Activated naive CD8-positive, alpha-beta T cell treated with anti-CD3 and anti-CD28 coated beads, Interleukin-2, amount 50 U/mL, for 16 hours (primary cell): ENCODE measurements around the gene ADCY2.

Experiments used
- DNase-seq: peaks from one replicate; pipeline ENCODE4 v3.0.0-alpha.2; 2020; ENCODE audit warnings: low read depth, low spot score

The ADCY2 gene

DNA sequence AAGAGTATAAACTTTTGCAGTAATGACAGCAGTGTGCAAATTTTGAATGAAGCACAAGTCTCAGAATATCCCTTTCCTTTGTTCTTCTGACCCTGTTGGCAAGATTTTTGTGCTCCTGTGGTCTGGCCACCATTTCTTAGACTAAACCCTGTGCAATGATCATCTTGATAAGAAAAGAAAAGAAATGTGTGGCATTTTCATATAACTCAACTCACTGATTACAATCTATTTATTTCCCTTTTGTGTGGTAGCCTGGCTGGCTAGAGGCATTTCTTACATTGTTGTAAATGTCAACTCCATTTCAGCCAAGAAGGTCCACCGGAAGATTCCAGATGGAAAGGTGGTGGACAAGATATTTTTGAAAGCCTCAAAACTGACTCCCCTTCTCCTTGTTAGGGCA is 41.9 kb downstream of the ADCY2 start:
- DNase-seq: no peak

DNA sequence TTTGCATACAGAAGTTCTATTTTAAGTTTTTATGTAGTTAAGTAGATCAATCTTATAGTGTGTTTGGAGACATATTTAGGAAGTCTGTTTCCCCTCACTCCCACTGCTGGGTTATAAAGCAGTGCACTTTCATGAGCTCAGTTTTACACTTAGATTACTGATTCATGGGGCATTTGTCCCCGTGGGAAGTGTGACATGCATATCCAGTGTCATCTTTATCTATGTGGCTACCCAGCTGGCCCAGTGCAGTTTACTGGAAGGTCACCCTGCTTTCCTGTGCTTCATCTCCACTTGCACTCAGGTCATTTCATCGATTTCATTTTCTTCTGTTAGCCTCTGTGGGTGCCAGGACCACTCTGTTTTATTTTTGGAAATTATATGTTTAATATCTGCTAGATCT is 49.1 kb downstream of the ADCY2 start:
- DNase-seq: no peak

DNA sequence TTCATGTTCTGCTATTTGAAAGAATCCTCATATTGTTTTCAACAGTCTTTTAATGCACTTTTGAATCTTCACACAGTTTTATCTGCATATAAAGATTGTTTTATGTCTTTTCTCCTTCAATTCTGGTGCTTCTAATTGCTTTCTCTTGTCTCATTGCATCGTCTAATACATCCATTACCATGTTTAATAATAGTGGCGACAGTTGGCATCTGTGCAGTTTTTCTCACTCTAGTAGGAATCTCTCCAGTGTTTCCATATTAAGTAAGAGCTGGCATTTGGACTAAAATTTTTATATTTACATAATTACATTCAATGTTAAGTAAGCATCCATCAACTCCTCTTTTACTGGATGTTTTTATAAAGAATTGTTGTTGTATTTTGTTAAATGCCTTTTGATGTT is 49.9 kb downstream of the ADCY2 start:
- no peak for DNase-seq

- no peak for DNase-seq
Measured at GRCh38 chr5:7446913-7447312, 51.0 kb downstream of the ADCY2 start.

DNA sequence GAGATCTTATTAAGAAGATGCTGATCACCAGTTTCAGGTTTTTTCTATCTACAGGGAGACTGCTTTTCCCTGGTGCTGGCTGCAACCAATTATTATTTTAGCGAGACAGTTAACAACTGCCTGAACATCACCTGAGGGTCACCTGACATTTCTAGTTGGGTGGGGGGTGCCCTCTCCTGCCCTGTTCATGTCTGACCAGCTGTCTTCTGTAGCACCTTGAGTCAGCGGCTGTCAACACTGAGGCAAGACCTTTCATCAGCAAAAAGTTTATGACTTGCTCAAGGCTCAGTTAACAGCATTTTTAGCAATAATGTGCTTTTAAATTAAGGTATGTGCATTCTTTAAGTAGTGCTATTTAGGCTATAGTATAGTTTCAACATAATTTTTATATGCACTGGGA is 58.0 kb downstream of the ADCY2 start:
- no peak for DNase-seq

DNA sequence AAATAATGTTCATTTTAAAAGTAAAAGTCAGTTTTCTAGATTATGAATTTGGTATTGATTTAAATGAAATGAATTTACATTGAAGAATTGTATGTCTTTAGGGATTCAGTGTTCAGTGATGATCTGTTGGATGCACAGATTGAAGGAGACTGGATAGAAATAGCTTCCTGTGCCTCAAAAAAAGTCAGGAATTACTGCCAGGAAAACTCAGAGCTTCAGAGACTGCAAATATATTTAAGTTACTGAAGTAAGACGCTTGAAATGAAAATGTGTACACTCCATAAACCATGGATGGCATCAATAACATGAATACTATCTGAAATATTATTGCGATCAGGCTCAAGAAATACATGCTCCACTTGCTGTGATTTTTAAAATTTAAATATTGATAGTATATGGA is 60.3 kb downstream of the ADCY2 start:
- no peak for DNase-seq

DNA sequence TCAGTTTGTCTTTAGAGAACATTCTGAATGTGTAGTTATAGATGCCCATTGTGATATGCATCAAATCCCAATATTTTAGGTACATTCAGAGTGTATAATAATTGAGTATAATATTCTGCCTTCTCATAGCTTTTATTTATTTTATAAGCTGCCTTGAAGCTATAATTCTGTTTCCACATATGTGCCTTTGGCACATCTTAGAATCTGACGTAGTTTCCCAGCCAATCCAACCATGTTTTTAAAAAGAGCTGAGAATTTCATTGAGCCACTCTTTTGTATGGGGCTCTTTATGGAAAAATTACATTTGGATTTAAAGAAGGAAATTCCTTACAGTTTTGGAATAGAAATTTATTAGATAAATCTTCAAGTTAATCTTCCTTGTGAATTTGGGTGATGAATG is 65.4 kb downstream of the ADCY2 start:
- no peak for DNase-seq

- no peak for DNase-seq
Measured at GRCh38 chr5:7462758-7463157, 66.8 kb downstream of the ADCY2 start.

GRCh38 chr5:7464182-7464581 is 68.2 kb downstream of the ADCY2 start:
- no peak for DNase-seq

- DNase-seq: no peak
Measured at GRCh38 chr5:7467179-7467578, 71.2 kb downstream of the ADCY2 start.

DNA sequence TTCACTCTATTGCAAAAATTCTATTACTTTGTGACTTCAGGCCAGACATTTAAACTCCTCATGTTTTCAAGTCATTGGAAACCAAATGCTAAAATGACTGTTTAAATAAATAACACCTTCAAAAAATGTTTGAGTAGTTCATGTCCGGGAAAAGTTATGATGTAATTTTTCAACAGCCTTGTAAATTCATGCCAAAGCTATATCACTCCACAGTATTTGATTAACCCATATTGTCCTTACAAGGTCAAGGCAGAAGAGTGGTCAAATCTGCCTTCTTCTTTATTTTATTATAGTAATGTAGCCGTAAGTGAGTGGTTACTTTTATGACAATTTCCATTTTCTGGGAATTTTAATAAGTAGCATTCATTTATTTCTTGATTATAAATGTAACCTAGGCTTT is 72.8 kb downstream of the ADCY2 start:
- DNase-seq: no peak

DNA sequence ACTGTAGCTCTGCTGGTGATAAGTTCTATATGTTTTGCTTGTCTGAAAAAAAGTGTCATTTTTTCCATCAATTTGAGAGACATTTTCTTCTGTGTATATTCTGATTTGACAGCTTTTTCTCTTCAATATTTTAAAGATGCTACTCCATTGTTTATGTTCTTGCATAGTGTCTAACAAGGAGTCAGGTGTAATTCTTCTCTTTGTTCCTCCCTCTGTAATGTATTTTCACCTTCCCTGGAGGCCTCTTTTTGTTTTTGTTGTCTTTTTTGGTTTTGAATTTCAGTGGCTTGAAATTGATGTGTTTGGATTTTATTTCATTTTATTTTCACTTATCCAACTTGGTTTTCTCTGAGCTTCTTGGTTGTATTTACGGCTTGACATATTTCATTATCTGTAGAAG is 75.8 kb downstream of the ADCY2 start:
- no peak for DNase-seq

- no peak for DNase-seq
Measured at GRCh38 chr5:7473115-7473514, 77.2 kb downstream of the ADCY2 start.

GRCh38 chr5:7473668-7474215 is 77.8 kb downstream of the ADCY2 start:
- no peak for DNase-seq

- DNase-seq: no peak
Measured at GRCh38 chr5:7474821-7475403, 79.0 kb downstream of the ADCY2 start.

GRCh38 chr5:7478459-7478858 is 82.5 kb downstream of the ADCY2 start:
- no peak for DNase-seq

- no peak for DNase-seq
Measured at GRCh38 chr5:7488734-7489133, 92.8 kb downstream of the ADCY2 start.

GRCh38 chr5:7492371-7492770 is 96.4 kb downstream of the ADCY2 start:
- DNase-seq: no peak

DNA sequence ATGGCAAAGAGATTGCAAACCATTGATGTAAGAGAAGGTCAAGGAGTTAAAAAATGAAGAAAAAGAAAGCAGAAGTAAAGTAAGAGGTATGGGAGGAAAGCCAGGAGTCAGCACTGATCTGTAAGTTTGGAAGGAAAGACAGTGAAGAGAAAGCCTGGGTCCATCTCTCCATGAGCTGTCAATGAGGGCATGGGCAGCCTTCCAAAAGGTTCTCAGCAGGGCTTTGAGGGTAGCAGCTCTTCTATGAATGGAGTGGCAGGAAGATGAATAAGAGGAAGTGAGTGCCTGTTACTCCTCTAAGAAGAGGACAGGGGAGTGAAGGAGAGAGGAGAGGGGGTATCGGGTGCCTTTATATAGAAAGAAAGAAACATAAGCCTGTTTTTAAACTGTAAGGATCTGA is 97.1 kb downstream of the ADCY2 start:
- no peak for DNase-seq

- DNase-seq: no peak
Measured at GRCh38 chr5:7493622-7494021, 97.7 kb downstream of the ADCY2 start.

DNA sequence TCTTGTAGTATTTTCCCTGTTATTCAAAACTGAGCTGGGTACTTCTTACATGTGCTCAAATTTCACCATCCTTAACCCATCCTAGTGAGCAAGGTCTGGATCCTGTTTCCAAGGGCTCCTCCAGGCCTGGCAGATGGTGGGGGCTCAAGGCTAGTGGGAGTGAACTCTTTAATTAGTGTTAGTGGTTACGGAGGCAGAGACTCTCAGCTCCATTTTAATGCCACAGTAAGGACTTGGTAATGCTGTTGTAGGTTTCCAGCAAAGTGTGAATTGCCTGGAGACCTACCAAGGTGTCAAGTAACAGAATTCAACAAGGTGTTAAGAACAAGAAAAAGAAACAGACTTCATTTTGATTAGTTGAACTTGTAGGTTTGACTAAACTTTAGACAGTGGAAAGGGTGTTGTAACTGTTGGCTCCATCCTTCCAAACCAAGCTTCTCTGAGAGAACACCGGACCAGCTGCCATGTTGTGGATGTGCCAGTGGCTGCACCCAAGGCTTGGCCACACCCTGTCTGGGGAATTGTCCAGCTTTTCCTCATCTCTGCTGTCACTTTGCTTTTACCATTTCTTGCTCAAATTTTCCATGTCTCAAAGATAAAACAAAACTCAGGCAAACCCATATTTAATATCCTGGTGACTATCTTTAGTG is 98.7 kb downstream of the ADCY2 start:
- no peak for DNase-seq

DNA sequence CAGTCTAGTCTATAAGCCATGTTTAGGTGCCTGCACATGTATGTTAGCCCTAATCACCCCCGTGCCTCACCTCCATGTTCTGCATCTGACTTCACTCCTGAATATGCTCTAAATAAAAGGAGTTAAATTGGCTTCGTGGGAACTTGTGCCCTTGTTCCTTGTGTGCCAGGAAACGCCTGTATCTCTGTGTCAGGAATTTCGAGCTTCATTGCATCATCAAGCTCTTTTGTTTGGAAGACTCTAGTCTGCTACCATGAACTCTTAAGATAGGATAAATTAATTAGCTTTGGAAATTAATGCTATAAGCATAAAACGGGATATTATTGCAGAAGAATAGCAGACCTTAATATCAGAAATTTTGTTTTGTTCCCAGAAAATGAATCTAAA is 99.2 kb downstream of the ADCY2 start:
- DNase-seq: no peak

- DNase-seq: no peak
Measured at GRCh38 chr5:7500256-7500655, 104.3 kb downstream of the ADCY2 start.

DNA sequence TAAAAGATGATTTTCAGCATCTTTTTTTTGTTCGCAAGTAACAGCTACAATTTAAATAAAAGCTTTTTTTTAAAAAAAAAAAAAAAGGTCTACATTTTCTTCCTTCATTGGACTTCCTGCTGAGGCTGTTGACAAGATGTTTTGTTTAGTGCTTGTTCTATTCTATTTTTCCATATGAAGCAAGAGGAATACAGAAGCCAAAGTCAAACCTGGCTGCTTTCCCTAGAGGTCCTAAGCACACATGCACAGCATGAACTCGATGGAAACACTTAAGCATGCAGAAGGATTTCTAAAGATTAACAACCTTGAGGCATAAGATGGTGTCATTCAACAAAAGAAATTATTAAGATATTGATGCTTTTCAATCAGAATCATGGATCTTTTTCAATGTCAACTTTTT is 105.1 kb downstream of the ADCY2 start:
- no peak for DNase-seq
